Peyer's patch (tissue), 4 donors: ENCODE results near the gene SLC4A3. TPM values are rescaled to one million over a fixed set of nuclear protein-coding genes. Genes with fewer than 3 reads are reported as not detected.

Source experiments
- DNase-seq, 3 donors: peaks; one replicate each; pipeline ENCODE4 v3.0.0-alpha.2; 2017 to 2019
- H3K27ac ChIP-seq, 4 donors: fragments of 200-600 bp; sonication (generic); one replicate each; pipeline ENCODE4 v1.5.1; 2016 to 2019
- H3K27me3 ChIP-seq, 2 donors: fragments of 200-600 bp; sonication (generic); one replicate each; pipeline ENCODE4 v1.5.1; 2019
- H3K36me3 ChIP-seq, 3 donors: fragments of 200-600 bp; sonication (generic); one replicate each; pipeline ENCODE4 v1.5.1; 2016 to 2019
- H3K4me1 ChIP-seq, 4 donors: fragments of 200-600 bp; sonication (generic); one replicate each; pipeline ENCODE4 v1.5.1; 2016 to 2019
- H3K4me3 ChIP-seq, 4 donors: fragments of 200-600 bp; sonication (generic); 1 replicate in 3 of 4; 2 replicates in 1 of 4; pipeline ENCODE4 v1.5.1; 2016 to 2019; ENCODE audit warnings: mild to moderate bottlenecking in 1 of 4
- H3K9me3 ChIP-seq, 4 donors: fragments of 200-600 bp; sonication (generic); one replicate each; pipeline ENCODE4 v1.5.1; 2016 to 2019; ENCODE audit warnings: mild to moderate bottlenecking in 1 of 4
- POLR2A ChIP-seq, 2 donors: fragments of 450-650 bp; IDR thresholded peaks; one replicate each; pipeline ENCODE4 v1.5.1; 2017; ENCODE audit warnings: antibody characterized with exemption in 2 of 2, mild to moderate bottlenecking in 2 of 2, moderate library complexity in 2 of 2
- total RNA-seq, 4 donors: library from RNA; depleted of rRNA; stranded (reverse); fragments of >200 nt; gene quantifications; one replicate each; pipeline ENCODE4 v1.1.0, GENCODE V29; 2016
- TF ChIP-seq, protein P1 (sequence below), 6 experiments: fragments of 450-650 bp in 4 of 6; fragments of 200-600 bp in 2 of 6; sonication (generic) in 1 of 6; IDR thresholded peaks; one replicate each; pipeline ENCODE4 v1.5.1; 2017 to 2019; ENCODE audit warnings: antibody characterized with exemption in 6 of 6, mild to moderate bottlenecking in 3 of 6, moderate library complexity in 1 of 6

Gene SLC4A3
- total RNA-seq, 4 donors from 2014 or later: 0.57 to 8.1 TPM; not detected in 2

DNA sequence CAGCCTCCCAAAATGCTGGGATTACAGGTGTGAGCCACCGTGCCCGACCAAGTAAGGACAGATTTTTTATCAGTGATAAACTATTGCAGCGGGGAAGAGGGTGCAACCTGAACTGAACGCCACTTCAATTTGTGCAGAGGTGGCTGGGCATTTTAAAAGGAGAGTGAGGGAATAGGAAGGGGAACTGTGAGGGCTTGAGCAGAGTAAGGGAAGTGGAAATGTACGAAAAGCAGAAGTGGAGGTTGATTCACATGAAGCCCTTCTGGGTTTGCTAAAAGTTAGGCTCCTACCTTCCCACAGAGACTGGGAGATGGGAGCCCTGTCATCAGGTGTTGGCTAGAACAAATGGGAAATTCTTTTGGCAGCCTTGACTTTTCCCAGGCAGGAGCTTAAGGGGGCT is 23.7 kb upstream of the SLC4A3 start:
- Histone ChIP-seq H3K27me3 (no peaks in the 10 kb centered on the region), H3K4me3 (no peak overlapping the region), H3K27ac (no peak overlapping the region), H3K4me1 (no peaks in the 10 kb centered on the region), H3K9me3 (no peaks in the 10 kb centered on the region), H3K36me3 (peaks cover 0 to 60% (median 0%) of the 10 kb centered on the region in 3 donors)
- DNase-seq: no peak
- TF ChIP-seq, protein P1, sequence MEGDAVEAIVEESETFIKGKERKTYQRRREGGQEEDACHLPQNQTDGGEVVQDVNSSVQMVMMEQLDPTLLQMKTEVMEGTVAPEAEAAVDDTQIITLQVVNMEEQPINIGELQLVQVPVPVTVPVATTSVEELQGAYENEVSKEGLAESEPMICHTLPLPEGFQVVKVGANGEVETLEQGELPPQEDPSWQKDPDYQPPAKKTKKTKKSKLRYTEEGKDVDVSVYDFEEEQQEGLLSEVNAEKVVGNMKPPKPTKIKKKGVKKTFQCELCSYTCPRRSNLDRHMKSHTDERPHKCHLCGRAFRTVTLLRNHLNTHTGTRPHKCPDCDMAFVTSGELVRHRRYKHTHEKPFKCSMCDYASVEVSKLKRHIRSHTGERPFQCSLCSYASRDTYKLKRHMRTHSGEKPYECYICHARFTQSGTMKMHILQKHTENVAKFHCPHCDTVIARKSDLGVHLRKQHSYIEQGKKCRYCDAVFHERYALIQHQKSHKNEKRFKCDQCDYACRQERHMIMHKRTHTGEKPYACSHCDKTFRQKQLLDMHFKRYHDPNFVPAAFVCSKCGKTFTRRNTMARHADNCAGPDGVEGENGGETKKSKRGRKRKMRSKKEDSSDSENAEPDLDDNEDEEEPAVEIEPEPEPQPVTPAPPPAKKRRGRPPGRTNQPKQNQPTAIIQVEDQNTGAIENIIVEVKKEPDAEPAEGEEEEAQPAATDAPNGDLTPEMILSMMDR (IDR thresholded peaks at IDR 0.05): no peak
- TF ChIP-seq POLR2A (IDR thresholded peaks at IDR 0.05): no peak

GRCh38 chr2:219605607-219605954 is 21.8 kb upstream of the SLC4A3 start:
- no peaks in the 10 kb centered on the region for H3K27me3 ChIP-seq
- no peak overlapping the region for H3K27ac ChIP-seq
- H3K9me3 ChIP-seq: no peaks in the 10 kb centered on the region
- TF ChIP-seq, protein P1 (IDR thresholded peaks at IDR 0.05): no peak
- no peak for TF ChIP-seq POLR2A (IDR thresholded peaks at IDR 0.05)
- peaks cover 0 to 72% (median 0%) of the 10 kb centered on the region in 3 donors for H3K36me3 ChIP-seq
- no peak overlapping the region for H3K4me3 ChIP-seq
- H3K4me1 ChIP-seq: no peaks in the 10 kb centered on the region
- no peak for DNase-seq

GRCh38 chr2:219607931-219608330 is 19.5 kb upstream of the SLC4A3 start:
- no peak for DNase-seq
- H3K36me3 ChIP-seq: peaks cover 0 to 68% (median 0%) of the 10 kb centered on the region in 3 donors
- no peaks in the 10 kb centered on the region for H3K27me3 ChIP-seq
- no peak overlapping the region for H3K27ac ChIP-seq
- no peaks in the 10 kb centered on the region for H3K9me3 ChIP-seq
- H3K4me3 ChIP-seq: no peak overlapping the region
- peaks cover 0 to 6% (median 3%) of the 10 kb centered on the region in 4 donors for H3K4me1 ChIP-seq
- TF ChIP-seq POLR2A (IDR thresholded peaks at IDR 0.05): no peak
- TF ChIP-seq, protein P1 (IDR thresholded peaks at IDR 0.05): no peak

DNA sequence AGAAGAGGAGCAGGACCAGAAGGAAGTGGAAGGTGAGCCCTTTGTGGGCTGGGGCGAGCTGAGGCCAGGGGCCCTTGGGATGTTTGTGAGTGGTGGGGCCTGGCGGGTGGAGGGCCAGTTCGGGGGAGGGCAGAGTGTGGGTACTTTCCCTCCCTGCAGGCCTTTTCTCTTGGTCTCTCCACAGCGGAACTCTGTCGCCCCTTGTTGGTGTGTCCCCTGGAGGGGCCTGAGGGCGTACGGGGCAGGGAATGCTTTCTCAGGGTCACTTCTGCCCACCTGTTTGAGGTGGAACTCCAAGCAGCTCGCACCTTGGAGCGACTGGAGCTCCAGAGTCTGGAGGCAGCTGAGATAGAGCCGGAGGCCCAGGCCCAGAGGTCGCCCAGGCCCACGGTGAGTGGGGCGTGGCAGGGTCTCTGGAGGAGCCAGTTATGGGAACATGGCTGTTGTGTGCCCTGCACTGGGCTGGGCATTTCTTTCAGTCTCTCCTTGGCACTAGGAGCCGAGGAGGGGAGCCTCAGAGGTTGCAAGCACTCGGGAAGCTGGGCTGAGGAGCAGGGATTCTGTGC is 18.9 kb upstream of the SLC4A3 start:
- H3K4me1 ChIP-seq: peaks cover 0 to 6% (median 3%) of the 10 kb centered on the region in 4 donors
- H3K9me3 ChIP-seq: no peaks in the 10 kb centered on the region
- peaks cover 0 to 64% (median 0%) of the 10 kb centered on the region in 3 donors for H3K36me3 ChIP-seq
- H3K27me3 ChIP-seq: no peaks in the 10 kb centered on the region
- no peak for DNase-seq
- H3K4me3 ChIP-seq: no peak overlapping the region
- no peak for TF ChIP-seq POLR2A (IDR thresholded peaks at IDR 0.05)
- TF ChIP-seq, protein P1 (IDR thresholded peaks at IDR 0.05): no peak
- no peak overlapping the region for H3K27ac ChIP-seq

DNA sequence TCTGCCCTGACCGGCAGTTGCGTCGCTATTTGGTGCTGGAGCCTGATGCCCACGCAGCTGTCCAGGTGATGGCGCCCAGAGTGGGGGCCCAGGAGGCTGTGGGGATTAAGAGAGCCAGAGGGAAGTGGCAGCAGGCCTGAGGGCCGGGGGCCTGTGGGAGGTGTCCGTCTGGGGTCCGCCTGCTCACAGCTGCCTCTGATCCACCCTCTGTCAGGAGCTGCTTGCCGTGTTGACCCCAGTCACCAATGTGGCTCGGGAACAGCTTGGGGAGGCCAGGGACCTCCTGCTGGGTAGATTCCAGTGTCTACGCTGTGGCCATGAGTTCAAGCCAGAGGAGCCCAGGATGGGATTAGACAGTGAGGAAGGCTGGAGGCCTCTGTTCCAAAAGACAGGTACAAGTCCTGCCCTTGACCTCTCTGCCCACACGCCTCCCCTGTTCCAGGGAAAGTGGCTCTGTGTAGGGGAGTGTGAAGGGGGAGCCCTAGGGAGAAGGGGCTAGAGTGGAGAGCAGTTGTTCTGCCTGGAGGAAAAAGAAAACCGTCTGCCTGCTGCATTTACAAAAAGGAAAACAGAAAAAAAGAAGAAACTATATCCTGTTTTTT is 18.2 kb upstream of the SLC4A3 start:
- TF ChIP-seq, protein P1 (IDR thresholded peaks at IDR 0.05): no peak
- TF ChIP-seq POLR2A (IDR thresholded peaks at IDR 0.05): no peak
- Histone ChIP-seq H3K9me3 (no peaks in the 10 kb centered on the region), H3K27me3 (no peaks in the 10 kb centered on the region), H3K36me3 (peaks cover 0 to 70% (median 0%) of the 10 kb centered on the region in 3 donors), H3K4me3 (no peak overlapping the region), H3K4me1 (peaks cover 0 to 6% (median 3%) of the 10 kb centered on the region in 4 donors), H3K27ac (no peak overlapping the region)
- DNase-seq: no peak
